T-helper 9 cell (primary cell): ENCODE measurements around the gene GLIPR2.

Source experiments
- DNase-seq: peaks from one replicate; pipeline ENCODE4 v3.0.0-alpha.2; 2020

The GLIPR2 gene

GRCh38 chr9:36204906-36205547 is 68.5 kb downstream of the GLIPR2 start:
- DNase-seq: no peak

GRCh38 chr9:36207016-36207415 is 70.5 kb downstream of the GLIPR2 start:
- DNase-seq: no peak

- no peak for DNase-seq
Measured at GRCh38 chr9:36207546-36208012, 71.0 kb downstream of the GLIPR2 start.

- no peak for DNase-seq
Measured at GRCh38 chr9:36208521-36209253, 72.2 kb downstream of the GLIPR2 start.

GRCh38 chr9:36210722-36211121 is 74.2 kb downstream of the GLIPR2 start:
- no peak for DNase-seq

GRCh38 chr9:36211510-36211909 is 75.0 kb downstream of the GLIPR2 start:
- no peak for DNase-seq

GRCh38 chr9:36213387-36213786 is 76.9 kb downstream of the GLIPR2 start:
- no peak for DNase-seq
